Gastrocnemius medialis (tissue), 4 donors: ENCODE measurements around the gene GTF3C1.

Experiments
- CTCF ChIP-seq, 5 experiments: fragments of 450-650 bp in 3 of 5; fragments of 200-600 bp in 2 of 5; sonication (generic) in 2 of 5; IDR thresholded peaks in 4 of 5; conservative IDR thresholded peaks in 1 of 5; 1 replicate in 4 of 5; 2 replicates in 1 of 5; pipeline ENCODE4 v1.5.1; 2016 to 2019; ENCODE audit warnings: antibody characterized with exemption in 5 of 5, mild to moderate bottlenecking in 3 of 5, moderate library complexity in 3 of 5
- POLR2A ChIP-seq, 2 donors: fragments of 450-650 bp; IDR thresholded peaks; one replicate each; pipeline ENCODE4 v1.6.1; 2017; ENCODE audit warnings: antibody characterized with exemption in 2 of 2, mild to moderate bottlenecking in 2 of 2, moderate library complexity in 2 of 2

- no peak for TF ChIP-seq POLR2A (IDR thresholded peaks at IDR 0.05)
- no peak for TF ChIP-seq CTCF (IDR thresholded peaks at IDR 0.05 in 4 of 5, conservative IDR thresholded peaks at IDR 0.05 in 1 of 5)
These were observed 96.9 kb downstream of the GTF3C1 start for GRCh38 chr16:27452569-27453493.
